CD14-positive monocyte (primary cell): ENCODE measurements around the gene TLR6. TPM values are rescaled to one million over a fixed set of nuclear protein-coding genes. Genes with fewer than 3 reads are reported as not detected.

Source experiments
- DNase-seq, 3 donors: peaks; one replicate each; pipeline ENCODE4 v3.0.0-alpha.2; 2011 to 2022
- H2AFZ ChIP-seq: 2 replicates; pipeline ENCODE4 v1.6.0; 2012; ENCODE audit warnings: mild to moderate bottlenecking, low read depth, low read length, inconsistent platforms; ENCODE audit not compliant: insufficient read depth, poor library complexity, severe bottlenecking
- H3K27ac ChIP-seq, 2 donors: 1 replicate in 1 of 2; 2 replicates in 1 of 2; pipeline ENCODE4 v1.5.1; 2012 to 2013; ENCODE audit warnings: low read length in 2 of 2, control low read depth in 1 of 2, inconsistent platforms in 1 of 2, low read depth in 1 of 2, mild to moderate bottlenecking in 1 of 2
- H3K27me3 ChIP-seq, 2 donors: one replicate each; pipeline versions ENCODE4 v1.6.0 to v1.6.1; 2011 to 2013; ENCODE audit warnings: low read length in 2 of 2; ENCODE audit not compliant: control insufficient read depth in 2 of 2, insufficient read depth in 2 of 2
- H3K36me3 ChIP-seq, 2 donors: replicated peaks in 1 of 2; 1 replicate in 1 of 2; 2 replicates in 1 of 2; pipeline versions ENCODE4 v1.5.1 to v1.6.1; 2012 to 2013; ENCODE audit warnings: low read length in 2 of 2, control low read depth in 1 of 2, inconsistent platforms in 1 of 2, mild to moderate bottlenecking in 1 of 2; ENCODE audit not compliant: insufficient read depth in 2 of 2, control insufficient read depth in 1 of 2
- H3K4me1 ChIP-seq, 2 donors: 1 replicate in 1 of 2; 2 replicates in 1 of 2; pipeline versions ENCODE4 v1.5.1 to v1.6.1; 2012 to 2013; ENCODE audit warnings: low read length in 2 of 2, control low read depth in 1 of 2, inconsistent platforms in 1 of 2, mild to moderate bottlenecking in 1 of 2, moderate library complexity in 1 of 2; ENCODE audit not compliant: insufficient read depth in 2 of 2, control insufficient read depth in 1 of 2
- H3K4me2 ChIP-seq: replicated peaks from 2 replicates; pipeline ENCODE3; 2012; ENCODE audit warnings: low read length, moderate library complexity, mild to moderate bottlenecking; ENCODE audit not compliant: poor library complexity, severe bottlenecking; ENCODE audit errors: extremely low read depth
- H3K4me3 ChIP-seq, 3 experiments: fragments of 200-600 bp in 1 of 3; sonication (generic) in 1 of 3; replicated peaks in 1 of 3; 1 replicate in 2 of 3; 2 replicates in 1 of 3; pipeline ENCODE4 v1.5.1; 2011 to 2013; ENCODE audit warnings: low read length in 3 of 3, mild to moderate bottlenecking in 3 of 3, control low read depth in 2 of 3, low read depth in 2 of 3, inconsistent platforms in 1 of 3, moderate library complexity in 1 of 3
- H3K79me2 ChIP-seq: 2 replicates; pipeline ENCODE4 v1.6.0; 2012; ENCODE audit warnings: mild to moderate bottlenecking, control low read depth, inconsistent platforms, low read length, moderate library complexity; ENCODE audit not compliant: insufficient read depth
- H3K9ac ChIP-seq: 2 replicates; pipeline ENCODE4 v1.6.0; 2017; ENCODE audit warnings: low read length, mild to moderate bottlenecking; ENCODE audit not compliant: insufficient read depth, poor library complexity, severe bottlenecking
- H3K9me3 ChIP-seq, 2 donors: replicated peaks in 1 of 2; 1 replicate in 1 of 2; 2 replicates in 1 of 2; pipeline versions ENCODE4 v1.5.1 to v1.6.1; 2012 to 2013; ENCODE audit warnings: low read length in 2 of 2, control low read depth in 1 of 2; ENCODE audit not compliant: control insufficient read depth in 1 of 2, insufficient read depth in 1 of 2
- H4K20me1 ChIP-seq: 2 replicates; pipeline ENCODE4 v1.6.0; 2012; ENCODE audit warnings: mild to moderate bottlenecking, low read length, control low read depth, moderate library complexity; ENCODE audit not compliant: insufficient read depth
- H3K27ac Mint-ChIP-seq, 7 donors: one replicate each; pipeline ENCODE4 v1.8.0; 2020; ENCODE audit warnings: mild to moderate bottlenecking in 7 of 7, mixed read lengths in 7 of 7, moderate library complexity in 6 of 7, inconsistent platforms in 2 of 7
- H3K27me3 Mint-ChIP-seq, 3 donors: one replicate each; pipeline ENCODE4 v1.8.0; 2021 to 2022; ENCODE audit warnings: low read depth in 3 of 3, mild to moderate bottlenecking in 3 of 3, mixed read lengths in 3 of 3, moderate library complexity in 3 of 3, inconsistent platforms in 1 of 3
- H3K36me3 Mint-ChIP-seq, 2 donors: one replicate each; pipeline ENCODE4 v1.8.0; 2020; ENCODE audit warnings: mixed read lengths in 2 of 2, inconsistent platforms in 1 of 2, mild to moderate bottlenecking in 1 of 2
- H3K4me1 Mint-ChIP-seq: one replicate; pipeline ENCODE4 v1.8.0; 2020; ENCODE audit warnings: mild to moderate bottlenecking, mixed read lengths
- H3K4me3 Mint-ChIP-seq, 2 donors: one replicate each; pipeline ENCODE4 v1.8.0; 2020; ENCODE audit warnings: mild to moderate bottlenecking in 2 of 2, mixed read lengths in 2 of 2, moderate library complexity in 1 of 2
- H3K9me3 Mint-ChIP-seq, 7 donors: one replicate each; pipeline ENCODE4 v1.8.0; 2020 to 2022; ENCODE audit warnings: mixed read lengths in 7 of 7, mild to moderate bottlenecking in 6 of 7, moderate library complexity in 6 of 7, inconsistent platforms in 2 of 7
- WGBS: methylation state at CpG from one replicate; pipeline ENCODE4 v1.1.5; 2013; ENCODE audit warnings: missing lambda C conversion rate; ENCODE audit not compliant: insufficient coverage; 5-methylcytosine and 5-hydroxymethylcytosine counted together
- intact Hi-C, 2 donors: fragments of 100-400 bp; cut with micrococcal nuclease; formaldehyde crosslinking; loops; one replicate each; pipeline versions ENCODE4 v1.15.0 to v1.15.1; 2023
- polyA plus RNA-seq, 3 donors: library from polyadenylated mRNA; depleted of rRNA in 1 of 3; unstranded in 2 of 3; stranded (reverse) in 1 of 3; fragments of 300-500 nt in 2 of 3; fragments of >200 nt in 1 of 3; fragmentation: Illumina TruSeq in 2 of 3; gene quantifications; 1 replicate in 2 of 3; 2 replicates in 1 of 3; pipeline ENCODE4 v1.2.3, GENCODE V29; 2012 to 2021
- TF ChIP-seq, protein P1 (sequence below): fragments of 200-600 bp; IDR thresholded peaks from one replicate; pipeline ENCODE4 v1.8.0; 2022; ENCODE audit warnings: antibody characterized with exemption, mild to moderate bottlenecking

The TLR6 gene
- polyA plus RNA-seq, 3 donors: 7.7 to 12.7 (median 11.5) TPM

DNA sequence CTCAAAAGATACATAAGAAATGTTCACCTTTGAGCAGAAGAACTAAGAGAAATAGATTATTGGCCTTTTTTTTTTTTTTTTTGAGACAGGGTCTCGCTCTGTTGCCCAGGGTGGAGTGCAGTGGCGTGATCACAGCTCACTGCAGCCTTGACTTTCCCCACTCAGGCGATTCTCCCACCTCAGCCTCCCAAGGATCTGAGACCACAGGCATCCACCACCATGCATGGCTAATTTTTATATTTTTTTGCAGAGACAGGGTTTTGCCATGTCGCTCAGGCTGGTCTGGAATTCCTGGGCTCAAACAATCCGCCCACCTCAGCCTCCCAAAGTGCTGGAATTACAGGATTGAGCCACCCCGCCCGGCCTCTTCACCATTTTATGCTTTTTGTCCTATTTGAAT, 2.9 kb upstream of the TLR6 start:
- Mint-ChIP-seq H3K36me3 (no peaks in the 10 kb centered on the region), H3K27ac (peak overlapping the region; percentile 63 to 100 (median 100)), H3K27me3 (peaks cover 0 to 5% (median 0%) of the 10 kb centered on the region in 3 donors), H3K4me3 (no peak overlapping the region), H3K4me1 (peaks cover 51% of the 10 kb centered on the region), H3K9me3 (no peaks in the 10 kb centered on the region)
- Histone ChIP-seq H3K27ac (peak overlapping the region; percentile 97 to 99), H3K4me3 (no peak overlapping the region), H3K9me3 (no peaks in the 10 kb centered on the region), H3K4me1 (peaks cover 42 to 61% of the 10 kb centered on the region in 2 donors), H3K4me2 (no peak overlapping the region), H2AFZ (no peak overlapping the region), H3K9ac (no peak overlapping the region), H3K36me3 (no peaks in the 10 kb centered on the region), H3K27me3 (no peaks in the 10 kb centered on the region), H3K79me2 (peaks cover 17% of the 10 kb centered on the region), H4K20me1 (no peaks in the 10 kb centered on the region)
- DNase-seq: no peak
- intact Hi-C loops: loop anchor here (5.0 to 10.0 kb wide), 5 partner anchors 57 to 782 kb away; partner anchors contain the start of genes TLR1 (in 1 of the 2), TLR10 (in 1 of the 2) and TMEM156 (in 1 of the 2)
- 100% methylated on average over 1 of the region's 7 CpGs for WGBS
- TF ChIP-seq, protein P1, sequence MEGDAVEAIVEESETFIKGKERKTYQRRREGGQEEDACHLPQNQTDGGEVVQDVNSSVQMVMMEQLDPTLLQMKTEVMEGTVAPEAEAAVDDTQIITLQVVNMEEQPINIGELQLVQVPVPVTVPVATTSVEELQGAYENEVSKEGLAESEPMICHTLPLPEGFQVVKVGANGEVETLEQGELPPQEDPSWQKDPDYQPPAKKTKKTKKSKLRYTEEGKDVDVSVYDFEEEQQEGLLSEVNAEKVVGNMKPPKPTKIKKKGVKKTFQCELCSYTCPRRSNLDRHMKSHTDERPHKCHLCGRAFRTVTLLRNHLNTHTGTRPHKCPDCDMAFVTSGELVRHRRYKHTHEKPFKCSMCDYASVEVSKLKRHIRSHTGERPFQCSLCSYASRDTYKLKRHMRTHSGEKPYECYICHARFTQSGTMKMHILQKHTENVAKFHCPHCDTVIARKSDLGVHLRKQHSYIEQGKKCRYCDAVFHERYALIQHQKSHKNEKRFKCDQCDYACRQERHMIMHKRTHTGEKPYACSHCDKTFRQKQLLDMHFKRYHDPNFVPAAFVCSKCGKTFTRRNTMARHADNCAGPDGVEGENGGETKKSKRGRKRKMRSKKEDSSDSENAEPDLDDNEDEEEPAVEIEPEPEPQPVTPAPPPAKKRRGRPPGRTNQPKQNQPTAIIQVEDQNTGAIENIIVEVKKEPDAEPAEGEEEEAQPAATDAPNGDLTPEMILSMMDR: peak; percentile 3

DNA sequence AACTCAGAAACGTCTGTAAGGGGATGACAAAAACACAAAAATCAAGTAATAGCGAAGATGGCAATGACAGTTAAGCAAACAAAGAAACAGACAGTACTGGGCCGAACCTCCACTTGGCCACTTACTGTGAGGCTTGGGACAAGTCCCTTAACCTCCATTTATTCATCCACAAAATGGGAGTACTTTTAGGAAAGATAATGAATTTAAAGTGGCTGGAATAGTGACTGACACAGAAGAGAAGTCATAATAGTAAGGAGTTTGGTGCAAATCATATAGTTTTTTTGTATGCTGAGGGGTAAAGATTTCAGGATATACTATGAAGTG, 1.4 kb upstream of the TLR6 start:
- peaks cover 39 to 63% of the 10 kb centered on the region in 2 donors for H3K4me1 ChIP-seq
- peak overlapping the region; percentile 82 for H3K4me2 ChIP-seq
- peaks cover 0 to 5% (median 0%) of the 10 kb centered on the region in 3 donors for H3K27me3 Mint-ChIP-seq
- DNase-seq: no peak
- H3K27me3 ChIP-seq: no peaks in the 10 kb centered on the region
- H4K20me1 ChIP-seq: no peaks in the 10 kb centered on the region
- H3K79me2 ChIP-seq: peaks cover 31% of the 10 kb centered on the region
- H3K27ac ChIP-seq: peak overlapping the region; percentile 97 to 99
- H3K9ac ChIP-seq: peak overlapping the region; percentile 77
- H2AFZ ChIP-seq: peak overlapping the region; percentile 52
- H3K36me3 Mint-ChIP-seq: peaks cover 0 to under 1% of the 10 kb centered on the region in 2 donors
- peak overlapping the region; percentile 97 to 100 (median 100) for H3K27ac Mint-ChIP-seq
- H3K36me3 ChIP-seq: no peaks in the 10 kb centered on the region
- peaks cover 47% of the 10 kb centered on the region for H3K4me1 Mint-ChIP-seq
- intact Hi-C loops: loop anchor here (5.0 to 10.0 kb wide), 5 partner anchors 56 to 781 kb away; partner anchors contain the start of genes TLR1 (in 1 of the 2), TLR10 (in 1 of the 2) and TMEM156 (in 1 of the 2)
- WGBS: no CpG with 5 or more reads among the region's 3 CpGs
- peak overlapping the region; percentile 51 to 82 for H3K4me3 Mint-ChIP-seq
- TF ChIP-seq, protein P1: no peak
- peak overlapping the region in 1 of 3 experiments; percentile 83 for H3K4me3 ChIP-seq
- H3K9me3 ChIP-seq: no peaks in the 10 kb centered on the region
- peaks cover 0 to 2% (median under 1%) of the 10 kb centered on the region in 7 donors for H3K9me3 Mint-ChIP-seq
